BLaER1 treated with 17β-estradiol and CSF1 and Interleukin-3, amounts not matched to agents 10 nM and 100 nM (cell line): ENCODE results near the gene OBP2B.

Source experiments
- H3K27ac ChIP-seq, 11 experiments: shearing (Covaris generic); formaldehyde crosslinking; 2 replicates each; pipeline ENCODE4 v1.8.1; 2022
- H3K27me3 ChIP-seq, 11 experiments: shearing (Covaris generic); formaldehyde crosslinking; 2 replicates each; pipeline ENCODE4 v1.8.1; 2022
- H3K36me3 ChIP-seq, 11 experiments: shearing (Covaris generic); formaldehyde crosslinking; 2 replicates each; pipeline ENCODE4 v1.8.1; 2022
- H3K4me1 ChIP-seq, 10 experiments: shearing (Covaris generic); formaldehyde crosslinking; 2 replicates each; pipeline ENCODE4 v1.8.1; 2022
- H3K4me2 ChIP-seq, 11 experiments: shearing (Covaris generic); formaldehyde crosslinking; 2 replicates each; pipeline ENCODE4 v1.8.1; 2022
- H3K4me3 ChIP-seq, 10 experiments: shearing (Covaris generic); formaldehyde crosslinking; 2 replicates each; pipeline ENCODE4 v1.8.1; 2022
- H3K9ac ChIP-seq, 11 experiments: shearing (Covaris generic); formaldehyde crosslinking; 2 replicates each; pipeline ENCODE4 v1.8.1; 2022
- H3K9me3 ChIP-seq, 11 experiments: shearing (Covaris generic); formaldehyde crosslinking; replicated peaks in 1 of 11; 2 replicates each; pipeline ENCODE4 v1.8.1; 2022
- H4K20me1 ChIP-seq, 11 experiments: shearing (Covaris generic); formaldehyde crosslinking; 2 replicates each; pipeline ENCODE4 v1.8.1; 2022
- Cebpa-rat ChIP-seq, 11 experiments: shearing (Covaris generic); IDR thresholded peaks; 2 replicates each; pipeline ENCODE4 v1.8.1; 2022

Gene OBP2B

GRCh38 chr9:133194597-133194996, 14.5 kb downstream of the OBP2B start:
- Histone ChIP-seq H3K4me1 (peaks cover 0 to 7% (median 0%) of the 10 kb centered on the region in 10 experiments; a peak in 2 of 20 replicates), H3K27ac (no peak overlapping the region)

GRCh38 chr9:133191989-133192388, 17.1 kb downstream of the OBP2B start:
- peaks cover 0 to 12% (median 7%) of the 10 kb centered on the region in 10 experiments; a peak in 11 of 20 replicates for H3K4me1 ChIP-seq
- no peaks in the 10 kb centered on the region for H3K36me3 ChIP-seq
- H3K27me3 ChIP-seq: no peaks in the 10 kb centered on the region
- H3K4me3 ChIP-seq: no peak overlapping the region
- no peak overlapping the region for H3K4me2 ChIP-seq
- no peak for TF ChIP-seq Cebpa-rat (IDR thresholded peaks at IDR 0.05)
- H3K9me3 ChIP-seq: peaks cover 4 to 14% (median 8%) of the 10 kb centered on the region in 11 experiments; a peak in 14 of 22 replicates
- no peak overlapping the region for H3K27ac ChIP-seq
- H4K20me1 ChIP-seq: peaks cover 0 to 8% (median 0%) of the 10 kb centered on the region in 11 experiments; a peak in 1 of 22 replicates
- no peak overlapping the region for H3K9ac ChIP-seq

More at GRCh38 chr9:133194597-133194996, 14.5 kb downstream of the OBP2B start:
- no peak overlapping the region for H3K4me3 ChIP-seq
- peaks cover 4 to 14% (median 8%) of the 10 kb centered on the region in 11 experiments; a peak in 14 of 22 replicates for H3K9me3 ChIP-seq
- no peaks in the 10 kb centered on the region for H3K36me3 ChIP-seq
- H4K20me1 ChIP-seq: no peaks in the 10 kb centered on the region; a peak in 1 of 22 replicates
- H3K27me3 ChIP-seq: peaks cover 0 to 2% (median 0%) of the 10 kb centered on the region in 11 experiments; a peak in 4 of 22 replicates
- no peak overlapping the region for H3K9ac ChIP-seq
- H3K4me2 ChIP-seq: no peak overlapping the region
- no peak for TF ChIP-seq Cebpa-rat (IDR thresholded peaks at IDR 0.05)

GRCh38 chr9:133189826-133190225, 19.2 kb downstream of the OBP2B start:
- Histone ChIP-seq H3K27ac (no peak overlapping the region), H4K20me1 (peaks cover 0 to 8% (median 0%) of the 10 kb centered on the region in 11 experiments; a peak in 1 of 22 replicates), H3K4me1 (peaks cover 7 to 26% (median 17%) of the 10 kb centered on the region in 10 experiments; a peak in 19 of 20 replicates), H3K4me2 (no peak overlapping the region), H3K36me3 (no peaks in the 10 kb centered on the region), H3K9me3 (peaks cover 0 to 7% (median under 1%) of the 10 kb centered on the region in 11 experiments; a peak in 11 of 22 replicates), H3K4me3 (no peak overlapping the region), H3K27me3 (no peaks in the 10 kb centered on the region), H3K9ac (no peak overlapping the region)
- TF ChIP-seq Cebpa-rat (IDR thresholded peaks at IDR 0.05): no peak

- Histone ChIP-seq H3K9ac (no peak overlapping the region), H3K27ac (no peak overlapping the region), H4K20me1 (peaks cover 0 to 8% (median 0%) of the 10 kb centered on the region in 11 experiments; a peak in 1 of 22 replicates), H3K9me3 (no peaks in the 10 kb centered on the region), H3K4me2 (peak overlapping the region in 6 of 11 experiments; percentile 7 to 41 (median 20); a peak in 5 of 22 replicates), H3K36me3 (no peaks in the 10 kb centered on the region), H3K27me3 (no peaks in the 10 kb centered on the region), H3K4me3 (no peak overlapping the region), H3K4me1 (peaks cover 12 to 28% (median 21%) of the 10 kb centered on the region in 10 experiments; a peak in 19 of 20 replicates)
- TF ChIP-seq Cebpa-rat (IDR thresholded peaks at IDR 0.05): no peak
Measured at GRCh38 chr9:133188843-133189180, 20.2 kb downstream of the OBP2B start.

DNA sequence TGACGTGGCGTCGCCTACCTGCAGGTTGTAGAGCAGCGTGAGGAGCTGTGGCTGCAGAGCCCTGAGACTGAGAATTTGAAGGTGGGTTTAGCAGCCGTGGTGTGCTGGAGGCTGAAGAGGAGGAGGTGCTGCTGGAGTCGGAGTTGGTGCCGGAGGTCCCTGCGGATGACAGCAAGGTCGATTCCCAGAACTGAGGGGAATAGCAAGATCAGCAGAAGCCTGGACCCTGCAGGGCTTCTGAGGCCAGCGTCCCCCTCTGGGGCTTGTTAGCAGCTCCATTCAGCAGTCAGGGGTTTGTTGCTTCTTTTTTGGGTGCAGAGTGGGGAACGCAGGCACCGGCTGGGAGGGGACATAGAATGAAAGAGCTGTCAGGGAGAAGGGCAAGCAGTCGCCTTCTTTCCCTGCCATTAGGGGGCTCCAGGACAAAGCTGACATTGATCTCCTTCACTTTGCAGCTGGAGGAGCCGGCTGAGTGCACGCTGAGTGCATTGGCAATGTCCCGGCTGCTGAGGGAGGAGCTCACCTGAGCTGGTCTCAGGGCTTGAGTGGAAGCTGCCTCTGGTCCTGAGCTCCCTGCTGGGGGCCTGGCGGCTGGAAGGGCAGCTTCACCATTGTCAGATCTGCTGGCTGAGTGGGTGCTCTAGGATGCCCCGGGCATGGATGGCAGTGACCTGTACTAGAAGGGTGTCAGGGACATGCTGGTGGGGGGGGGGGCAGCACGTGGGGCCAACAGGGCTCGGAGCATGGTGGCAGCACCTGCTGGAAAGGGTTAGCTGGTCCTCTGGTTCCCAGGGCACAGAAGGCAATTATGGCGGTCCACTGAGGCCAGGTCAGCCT, 20.8 kb downstream of the OBP2B start:
- Histone ChIP-seq H3K27ac (no peak overlapping the region), H3K4me2 (peak overlapping the region in 6 of 11 experiments; percentile 7 to 41 (median 20); a peak in 5 of 22 replicates), H3K27me3 (no peaks in the 10 kb centered on the region), H3K9me3 (no peaks in the 10 kb centered on the region), H3K4me3 (no peak overlapping the region), H3K36me3 (no peaks in the 10 kb centered on the region), H3K9ac (no peak overlapping the region), H3K4me1 (peaks cover 12 to 28% (median 21%) of the 10 kb centered on the region in 10 experiments; a peak in 19 of 20 replicates), H4K20me1 (peaks cover 0 to 8% (median 0%) of the 10 kb centered on the region in 11 experiments; a peak in 1 of 22 replicates)
- no peak for TF ChIP-seq Cebpa-rat (IDR thresholded peaks at IDR 0.05)

DNA sequence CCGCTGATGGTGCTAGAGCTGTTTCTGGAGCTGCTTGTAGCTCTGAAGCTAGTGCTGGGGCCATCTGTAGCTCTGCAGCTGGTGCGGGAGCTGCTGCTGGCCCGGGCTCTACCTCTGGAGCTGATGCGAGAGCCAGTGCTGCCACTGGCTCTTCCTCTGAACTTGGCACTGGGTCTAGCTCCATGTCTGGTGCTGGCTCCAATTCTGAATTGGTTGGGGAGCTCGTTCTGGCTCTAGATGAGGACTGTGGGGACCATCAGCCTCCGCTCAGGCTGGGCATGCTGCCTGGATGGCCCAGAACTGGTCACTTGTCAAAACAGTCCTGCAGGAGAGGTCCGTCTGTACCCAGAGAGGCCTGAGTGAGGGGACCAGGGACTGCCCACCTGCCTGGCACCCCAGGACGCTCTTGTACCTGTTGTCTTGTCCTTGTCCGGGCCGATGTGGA, 21.5 kb downstream of the OBP2B start:
- Histone ChIP-seq H3K9me3 (no peaks in the 10 kb centered on the region), H3K27ac (no peak overlapping the region), H3K27me3 (no peaks in the 10 kb centered on the region), H3K4me1 (peaks cover 12 to 28% (median 21%) of the 10 kb centered on the region in 10 experiments; a peak in 19 of 20 replicates), H3K36me3 (no peaks in the 10 kb centered on the region), H3K4me2 (no peak overlapping the region), H4K20me1 (peaks cover 0 to 8% (median 0%) of the 10 kb centered on the region in 11 experiments; a peak in 1 of 22 replicates), H3K9ac (no peak overlapping the region), H3K4me3 (no peak overlapping the region)
- TF ChIP-seq Cebpa-rat (IDR thresholded peaks at IDR 0.05): no peak

DNA sequence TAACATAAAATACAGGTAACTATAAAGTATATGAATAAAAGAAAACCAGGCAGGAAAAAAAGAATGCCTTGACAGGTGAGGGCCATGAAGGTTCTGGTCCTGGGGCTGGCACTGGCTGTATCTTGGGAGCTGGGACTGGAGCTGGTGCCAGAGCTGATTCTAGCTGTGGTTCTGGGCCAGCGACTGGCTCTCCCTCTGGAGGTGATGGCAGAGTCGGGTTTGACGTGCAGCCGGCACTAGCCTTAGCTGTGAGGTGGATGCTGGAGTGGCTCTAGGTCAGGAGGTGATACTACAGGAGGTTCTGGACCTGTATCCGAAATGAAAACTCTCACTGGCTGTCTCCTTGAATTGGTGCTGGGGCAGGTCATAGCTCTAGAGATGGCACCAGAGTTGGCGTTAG, 22.3 kb downstream of the OBP2B start:
- peaks cover 12 to 28% (median 21%) of the 10 kb centered on the region in 10 experiments; a peak in 19 of 20 replicates for H3K4me1 ChIP-seq
- TF ChIP-seq Cebpa-rat (IDR thresholded peaks at IDR 0.05): no peak
- no peak overlapping the region for H3K4me3 ChIP-seq
- H3K9ac ChIP-seq: no peak overlapping the region
- no peak overlapping the region for H3K27ac ChIP-seq
- no peaks in the 10 kb centered on the region for H3K9me3 ChIP-seq
- H3K4me2 ChIP-seq: no peak overlapping the region
- H3K27me3 ChIP-seq: no peaks in the 10 kb centered on the region
- H4K20me1 ChIP-seq: peaks cover 0 to 8% (median 0%) of the 10 kb centered on the region in 11 experiments; a peak in 1 of 22 replicates
- no peaks in the 10 kb centered on the region for H3K36me3 ChIP-seq

DNA sequence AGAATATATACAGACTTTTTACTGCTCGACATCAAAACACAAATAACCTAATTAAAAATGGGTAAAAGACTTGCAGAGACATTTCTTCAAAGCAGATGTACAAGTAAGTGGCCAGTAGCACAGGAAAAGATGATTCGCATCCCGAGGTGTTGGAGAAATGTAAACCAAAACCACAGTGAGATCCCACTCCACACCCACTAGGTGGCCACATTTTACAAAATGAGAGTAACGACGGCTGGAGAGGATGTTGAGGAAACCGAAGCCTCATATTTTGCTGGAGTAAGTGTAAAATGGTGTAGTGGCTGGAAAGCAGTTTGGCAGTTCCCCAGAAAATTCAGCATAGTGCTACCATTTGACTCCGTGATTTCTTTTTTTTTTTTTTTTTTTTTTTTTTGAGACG, 24.1 kb downstream of the OBP2B start:
- H3K4me1 ChIP-seq: peaks cover 12 to 28% (median 21%) of the 10 kb centered on the region in 10 experiments; a peak in 19 of 20 replicates
- no peaks in the 10 kb centered on the region for H3K27me3 ChIP-seq
- TF ChIP-seq Cebpa-rat (IDR thresholded peaks at IDR 0.05): no peak
- no peaks in the 10 kb centered on the region for H3K9me3 ChIP-seq
- H3K9ac ChIP-seq: no peak overlapping the region
- H3K4me3 ChIP-seq: no peak overlapping the region
- peaks cover 0 to 8% (median 0%) of the 10 kb centered on the region in 11 experiments; a peak in 1 of 22 replicates for H4K20me1 ChIP-seq
- H3K36me3 ChIP-seq: no peaks in the 10 kb centered on the region
- H3K27ac ChIP-seq: no peak overlapping the region
- peak overlapping the region in 3 of 11 experiments; percentile 13 to 51 (median 29); a peak in 4 of 22 replicates for H3K4me2 ChIP-seq

- H3K36me3 ChIP-seq: no peaks in the 10 kb centered on the region
- H3K4me3 ChIP-seq: no peak overlapping the region
- TF ChIP-seq Cebpa-rat (IDR thresholded peaks at IDR 0.05): no peak
- H4K20me1 ChIP-seq: no peaks in the 10 kb centered on the region
- no peak overlapping the region for H3K9ac ChIP-seq
- no peak overlapping the region for H3K4me2 ChIP-seq
- H3K4me1 ChIP-seq: peaks cover 7 to 24% (median 16%) of the 10 kb centered on the region in 10 experiments; a peak in 19 of 20 replicates
- no peaks in the 10 kb centered on the region for H3K9me3 ChIP-seq
- no peaks in the 10 kb centered on the region for H3K27me3 ChIP-seq
- no peak overlapping the region for H3K27ac ChIP-seq
Measured at GRCh38 chr9:133182151-133182550, 26.9 kb downstream of the OBP2B start.
